K562 (cell line): ENCODE measurements around the gene WDR46. TPM values are rescaled to one million over a fixed set of nuclear protein-coding genes. Genes with fewer than 3 reads are reported as not detected.

Experiments
- ATAC-seq: fragments of 200-7000 bp; cut with Tn5 transposase; 3 replicates; pipeline ENCODE4 v1.9.1; 2020; ENCODE audit warnings: moderate library complexity
- BruUV-seq: library from RNA; stranded (reverse); fragments of 400-500 nt; replicated peaks from 2 replicates; lab custom pipeline; 2021; lab: Mats Ljungman, UMichigan
- CTCF ChIA-PET: fragments of 300-600 bp; formaldehyde crosslinking; extraction: SDS; loops from one replicate; lab custom pipeline; 2021; ENCODE audit warnings: low intra/inter-chr PET ratio; lab: Yijun Ruan, JAX
- POLR2A ChIA-PET: fragments of 300-600, 350-650 bp; sonication (Branson Sonifier 250); formaldehyde crosslinking; extraction: SDS; loops from one replicate; lab custom pipeline; 2021; ENCODE audit warnings: antibody characterized with exemption, inconsistent platforms; lab: Yijun Ruan, JAX
- DNase-seq, 4 experiments: peaks; one replicate each; pipeline versions ENCODE4 v3.0.0 to v3.0.0-alpha.2; 2011 to 2018; ENCODE audit warnings: low spot score in 3 of 4, mixed read lengths in 3 of 4; ENCODE audit errors: extremely low read depth in 1 of 4
- FAIRE-seq: peaks from 2 replicates; lab custom pipeline; 2011; peaks lifted over from hg19 to GRCh38; lab: Jason Lieb, UNC
- H2AFZ ChIP-seq: 2 replicates; pipeline ENCODE4 v1.6.0; 2011; ENCODE audit warnings: low read depth, low read length, control low read depth, inconsistent platforms
- H3K27ac ChIP-seq: fragments of 200-600 bp; 3 replicates; pipeline ENCODE4 v1.8.0; 2011; ENCODE audit warnings: low read depth, mild to moderate bottlenecking, control low read depth, inconsistent platforms, low read length, moderate library complexity, mixed read lengths; ENCODE audit errors: extremely low read depth
- H3K27me3 ChIP-seq, 2 experiments: fragments of 300-600 bp in 1 of 2; 2 replicates in 1 of 2; 3 replicates in 1 of 2; pipeline versions ENCODE4 v1.6.0 to v1.8.0; 2011; ENCODE audit warnings: inconsistent platforms in 2 of 2, low read length in 2 of 2, mild to moderate bottlenecking in 1 of 2, mixed read lengths in 1 of 2, moderate library complexity in 1 of 2; ENCODE audit not compliant: control insufficient read depth in 2 of 2, insufficient read depth in 2 of 2
- H3K36me3 ChIP-seq: fragments of 300-600 bp; 3 replicates; pipeline ENCODE4 v1.8.0; 2011; ENCODE audit warnings: mild to moderate bottlenecking, low read length, inconsistent platforms; ENCODE audit not compliant: control insufficient read depth, insufficient read depth
- H3K4me1 ChIP-seq, 2 experiments: fragments of 200-600 bp in 1 of 2; replicated peaks in 1 of 2; 2 replicates in 1 of 2; 3 replicates in 1 of 2; pipeline versions ENCODE4 v1.5.1 to v1.8.0; 2011; ENCODE audit warnings: inconsistent platforms in 2 of 2, low read length in 2 of 2, mild to moderate bottlenecking in 1 of 2, mixed read lengths in 1 of 2, moderate library complexity in 1 of 2; ENCODE audit not compliant: control insufficient read depth in 2 of 2, insufficient read depth in 2 of 2
- H3K4me2 ChIP-seq: 2 replicates; pipeline ENCODE4 v1.6.1; 2011; ENCODE audit warnings: low read length, control low read depth, inconsistent platforms, mixed read lengths; ENCODE audit not compliant: insufficient read depth
- H3K4me3 ChIP-seq: fragments of 200-600 bp; sonication (generic), shearing (Covaris generic); 2 replicates; pipeline ENCODE4 v1.5.1; 2016; ENCODE audit warnings: control low read depth, inconsistent platforms
- H3K79me2 ChIP-seq: fragments of 200-600 bp; 3 replicates; pipeline ENCODE4 v1.8.0; 2011; ENCODE audit warnings: low read length, inconsistent platforms; ENCODE audit not compliant: control insufficient read depth, insufficient read depth
- H3K9ac ChIP-seq, 2 experiments: 2 replicates each; pipeline versions ENCODE4 v1.6.0 to v1.6.1; 2011; ENCODE audit warnings: low read depth in 2 of 2, low read length in 2 of 2, control low read depth in 1 of 2, inconsistent platforms in 1 of 2, mild to moderate bottlenecking in 1 of 2, mixed read lengths in 1 of 2; ENCODE audit not compliant: insufficient read depth in 1 of 2
- H3K9me1 ChIP-seq: one replicate; pipeline ENCODE4 v1.6.0; 2011; ENCODE audit warnings: inconsistent platforms, mild to moderate bottlenecking, low read length, moderate library complexity; ENCODE audit not compliant: control insufficient read depth, insufficient read depth
- H3K9me3 ChIP-seq: replicated peaks from 2 replicates; pipeline ENCODE4 v1.5.1; 2011; ENCODE audit warnings: low read depth, low read length, inconsistent platforms; ENCODE audit not compliant: control insufficient read depth, insufficient read depth
- H4K20me1 ChIP-seq: replicated peaks from 2 replicates; pipeline ENCODE4 v1.6.1; 2011; ENCODE audit warnings: low read length, inconsistent platforms, mixed read lengths; ENCODE audit not compliant: control insufficient read depth, insufficient read depth
- ELF4 ChIP-seq: fragments of 450-650 bp; formaldehyde crosslinking; IDR thresholded peaks from 2 replicates; pipeline ENCODE4 v1.4.0; 2022; ENCODE audit warnings: missing genetic modification characterization
- GABPA ChIP-seq: fragments of 200-800 bp; sonication (Bioruptor generic); conservative IDR thresholded peaks from 2 replicates; pipeline ENCODE4 v1.6.1; 2016; ENCODE audit warnings: low read depth, missing genetic modification characterization, missing compliant biosample characterization
- GABPB1 ChIP-seq: sonication (generic); formaldehyde crosslinking; IDR thresholded peaks from 2 replicates; pipeline ENCODE4 v1.8.0; 2022; ENCODE audit warnings: mild to moderate bottlenecking, missing genetic modification reagents
- LCOR ChIP-seq: sonication (generic); formaldehyde crosslinking; IDR thresholded peaks from 2 replicates; pipeline ENCODE4 v1.8.0; 2022; ENCODE audit warnings: mild to moderate bottlenecking, missing genetic modification reagents
- NCOA1 ChIP-seq: fragments of 450-650 bp; IDR thresholded peaks from 2 replicates; pipeline ENCODE4 v1.6.1; 2016; ENCODE audit warnings: low read depth
- NR2C1 ChIP-seq, 2 experiments: fragments of 450-650 bp; IDR thresholded peaks; 2 replicates each; pipeline ENCODE4 v1.6.1; 2017; ENCODE audit warnings: mild to moderate bottlenecking in 2 of 2, antibody characterized with exemption in 1 of 2, inconsistent platforms in 1 of 2, missing compliant biosample characterization in 1 of 2, missing genetic modification characterization in 1 of 2
- PBX2 ChIP-seq, 2 experiments: IDR thresholded peaks in 1 of 2; conservative IDR thresholded peaks in 1 of 2; 2 replicates each; pipeline ENCODE4 v1.6.1; 2016; ENCODE audit warnings: low read depth in 2 of 2, mild to moderate bottlenecking in 1 of 2, missing compliant biosample characterization in 1 of 2, missing genetic modification characterization in 1 of 2, moderate library complexity in 1 of 2
- RAD21 ChIP-seq, 2 experiments: fragments of 250-450 bp in 1 of 2; fragments of 450-650 bp in 1 of 2; sonication (Bioruptor Pico) in 1 of 2; formaldehyde crosslinking in 1 of 2; IDR thresholded peaks in 1 of 2; conservative IDR thresholded peaks in 1 of 2; 2 replicates each; pipeline versions ENCODE4 v1.4.0 to v1.8.0; 2020 to 2022; ENCODE audit warnings: mild to moderate bottlenecking in 2 of 2, moderate library complexity in 1 of 2
- SPI1 ChIP-seq: IDR thresholded peaks from 2 replicates; pipeline ENCODE4 v1.6.1; 2011; ENCODE audit warnings: low read depth, low read length, control low read depth, borderline replicate concordance
- ZNF224 ChIP-seq: sonication (generic); formaldehyde crosslinking; IDR thresholded peaks from 2 replicates; pipeline ENCODE4 v1.8.0; 2022; ENCODE audit warnings: mild to moderate bottlenecking, missing genetic modification reagents
- ZNF274 ChIP-seq: IDR thresholded peaks from 2 replicates; pipeline ENCODE4 v1.6.1; 2011; ENCODE audit warnings: low read depth, mild to moderate bottlenecking, low read length, moderate library complexity, borderline replicate concordance
- WGBS: fragments of 100-300 bp; shearing (Covaris generic); methylation state at CpG from one replicate; pipeline ENCODE4 v1.1.6; 2016; ENCODE audit warnings: low coverage, mixed read lengths; ENCODE audit not compliant: insufficient coverage; ENCODE audit errors: missing lambda C conversion rate; 5-methylcytosine and 5-hydroxymethylcytosine counted together
- in situ Hi-C: fragments of 300-500 bp; cut with MboI; formaldehyde crosslinking; loops from 4 replicates; pipeline ENCODE4 v1.15.0; 2018; ENCODE audit warnings: inconsistent platforms, mixed read lengths
- intact Hi-C: fragments of 100-400 bp; cut with micrococcal nuclease; formaldehyde crosslinking; loops from 2 replicates; pipeline ENCODE4 v1.14.2; 2022
- polyA plus RNA-seq, 8 experiments: library from polyadenylated mRNA; depleted of rRNA in 4 of 8; stranded (reverse) in 5 of 8; unstranded in 3 of 8; fragments of >200 nt; fragmentation: Nextera tagmentation in 2 of 8; fragmentation: Illumina TruSeq in 1 of 8; extraction: Ambion mirVana in 2 of 8; extraction: Trizol in 1 of 8; gene quantifications; 2 replicates each; pipeline versions ENCODE4 v1.2.1 to v1.2.3, GENCODE V29; 2011 to 2014; ENCODE audit warnings: inconsistent platforms in 1 of 8, missing spikeins in 1 of 8
- total RNA-seq, 7 experiments: library from RNA; depleted of rRNA in 6 of 7; stranded (reverse); fragments of >200 nt in 6 of 7; fragmentation: Illumina TruSeq in 2 of 7; extraction: Trizol in 2 of 7; gene quantifications; 2 replicates each; pipeline versions ENCODE4 v1.2.1 to v1.2.3, GENCODE V29; 2011 to 2021; ENCODE audit warnings: low replicate concordance in 1 of 7
- TF ChIP-seq, protein P1 (sequence below): fragments of 450-650 bp; IDR thresholded peaks from 2 replicates; pipeline ENCODE4 v1.6.1; 2018; ENCODE audit warnings: mild to moderate bottlenecking, low read depth; ENCODE audit not compliant: partially characterized antibody
- TF ChIP-seq, protein P2 (sequence below): fragments of 200-800 bp; sonication (Bioruptor generic); IDR thresholded peaks from 2 replicates; pipeline ENCODE4 v1.6.1; 2017; ENCODE audit warnings: missing genetic modification characterization, missing compliant biosample characterization

WDR46 gene
- total and polyA plus RNA-seq, 9 of the 15 experiments (the other 6 are each of a cell fraction or from before 2014, with no cell fraction given), result 8.9 to 146 (median 93.1) TPM

DNA sequence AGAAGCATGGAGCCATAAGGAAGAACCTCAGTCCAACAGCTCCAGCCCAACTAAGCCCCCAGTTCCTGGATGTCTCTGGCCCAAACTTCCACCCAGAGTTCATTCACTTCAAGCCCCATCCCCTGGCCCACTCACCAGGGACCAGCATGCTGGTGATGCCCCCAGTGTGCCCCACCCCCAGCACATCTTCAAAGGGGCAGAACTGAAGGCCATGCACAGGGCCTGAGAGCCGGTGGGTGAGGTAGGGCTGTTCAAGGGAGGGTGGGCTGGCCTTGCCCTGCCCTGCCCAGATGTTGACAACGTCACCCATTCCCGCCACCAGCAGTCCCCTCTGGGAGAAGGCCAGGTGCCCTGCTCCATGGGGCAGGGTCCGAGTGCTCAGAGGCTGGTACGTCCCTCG, 8.5 kb downstream of the WDR46 start (continued):
- TF ChIP-seq, protein P1, sequence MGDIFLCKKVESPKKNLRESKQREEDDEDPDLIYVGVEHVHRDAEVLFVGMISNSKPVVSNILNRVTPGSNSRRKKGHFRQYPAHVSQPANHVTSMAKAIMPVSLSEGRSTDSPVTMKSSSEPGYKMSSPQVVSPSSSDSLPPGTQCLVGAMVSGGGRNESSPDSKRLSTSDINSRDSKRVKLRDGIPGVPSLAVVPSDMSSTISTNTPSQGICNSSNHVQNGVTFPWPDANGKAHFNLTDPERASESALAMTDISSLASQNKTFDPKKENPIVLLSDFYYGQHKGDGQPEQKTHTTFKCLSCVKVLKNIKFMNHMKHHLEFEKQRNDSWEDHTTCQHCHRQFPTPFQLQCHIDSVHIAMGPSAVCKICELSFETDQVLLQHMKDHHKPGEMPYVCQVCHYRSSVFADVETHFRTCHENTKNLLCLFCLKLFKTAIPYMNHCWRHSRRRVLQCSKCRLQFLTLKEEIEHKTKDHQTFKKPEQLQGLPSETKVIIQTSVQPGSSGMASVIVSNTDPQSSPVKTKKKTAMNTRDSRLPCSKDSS, result no peak
- no peak for TF ChIP-seq ELF4 (CRISPR knock-in tag)
- TF ChIP-seq NR2C1 (IDR thresholded peaks at IDR 0.05), result no peak
- no peak for TF ChIP-seq NR2C1 (tag; IDR thresholded peaks at IDR 0.05)
- TF ChIP-seq SPI1, result no peak

GRCh38 chr6:33279971-33280511, 9.0 kb downstream of the WDR46 start:
- Histone ChIP-seq H3K9ac (peak overlapping the region in 1 of 2 experiments; percentile 30; a peak in 2 of 4 replicates), H3K36me3 (peaks cover 90% of the 10 kb centered on the region), H2AFZ (no peak overlapping the region), H3K27ac (no peak overlapping the region), H3K79me2 (peaks cover 15% of the 10 kb centered on the region), H3K9me3 (no peaks in the 10 kb centered on the region), H3K4me2 (no peak overlapping the region; the same call in 1 of the 2 replicates), H3K9me1 (no peaks in the 10 kb centered on the region), H3K4me3 (no peak overlapping the region), H3K4me1 (peaks cover 21 to 39% of the 10 kb centered on the region in 2 experiments; a peak in 4 of 5 replicates), H4K20me1 (peaks cover 18% of the 10 kb centered on the region), H3K27me3 (no peaks in the 10 kb centered on the region)
- in situ Hi-C loops, result loop anchor here (10.0 kb wide), 1 partner anchor 125 kb away; no protein-coding TSS in a partner anchor
- no TSS peak for BruUV-seq
- intact Hi-C loops, result loop anchor here (1.0 to 10.0 kb wide), 5 partner anchors 19 to 295 kb away; no protein-coding TSS in a partner anchor
- CTCF ChIA-PET, result interaction anchor here (1.2 to 6.6 kb wide), 7 partner anchors 19 to 146 kb away, joined by 5 to 64 read pairs (median 14); partner anchors contain the start of genes CUTA, KIFC1 and RGL2
- WGBS, result 58% methylated on average over 5 of the region's 5 CpGs
- POLR2A ChIA-PET, result interaction anchor here (0.6 to 8.1 kb wide), 6 partner anchors 8 to 96 kb away, joined by 3 to 90 read pairs (median 6); partner anchors contain the start of genes PFDN6, RPS18, VPS52 and WDR46
- DNase-seq (peak; percentile 76 to 90 (median 82)), ATAC-seq (peak; percentile 73), FAIRE-seq (peak; percentile 93)
- no peak for TF ChIP-seq ZNF224 (CRISPR knock-in tag)
- peak; percentile 64 to 96 for TF ChIP-seq RAD21 (CRISPR knock-in tag; conservative IDR thresholded peaks at IDR 0.05 in 1 of 2, IDR thresholded peaks at IDR 0.05 in 1 of 2)
- no peak for TF ChIP-seq PBX2 (CRISPR knock-in tag; IDR thresholded peaks at IDR 0.05; ENCODE audit: low read depth)
- no peak for TF ChIP-seq PBX2 (tag; conservative IDR thresholded peaks at IDR 0.05; ENCODE audit: low read depth)
- TF ChIP-seq ZNF274, result no peak
- TF ChIP-seq NCOA1, result no peak
- TF ChIP-seq GABPB1 (CRISPR knock-in tag), result peak; percentile 85
- peak; percentile 52 for TF ChIP-seq GABPA
- TF ChIP-seq, protein P2, sequence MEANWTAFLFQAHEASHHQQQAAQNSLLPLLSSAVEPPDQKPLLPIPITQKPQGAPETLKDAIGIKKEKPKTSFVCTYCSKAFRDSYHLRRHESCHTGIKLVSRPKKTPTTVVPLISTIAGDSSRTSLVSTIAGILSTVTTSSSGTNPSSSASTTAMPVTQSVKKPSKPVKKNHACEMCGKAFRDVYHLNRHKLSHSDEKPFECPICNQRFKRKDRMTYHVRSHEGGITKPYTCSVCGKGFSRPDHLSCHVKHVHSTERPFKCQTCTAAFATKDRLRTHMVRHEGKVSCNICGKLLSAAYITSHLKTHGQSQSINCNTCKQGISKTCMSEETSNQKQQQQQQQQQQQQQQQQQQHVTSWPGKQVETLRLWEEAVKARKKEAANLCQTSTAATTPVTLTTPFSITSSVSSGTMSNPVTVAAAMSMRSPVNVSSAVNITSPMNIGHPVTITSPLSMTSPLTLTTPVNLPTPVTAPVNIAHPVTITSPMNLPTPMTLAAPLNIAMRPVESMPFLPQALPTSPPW (CRISPR knock-in tag), result peak; percentile 83
- TF ChIP-seq LCOR (CRISPR knock-in tag), result peak; percentile 79; the same call in 1 of the 2 replicates
